SU-DHL-6 (cell line): ENCODE data around the gene KDM2B.

Experiments
- H2AFZ ChIP-seq: fragments of 200-600 bp; sonication (generic); 2 replicates; pipeline ENCODE4 v1.6.1; 2014; ENCODE audit warnings: low read depth, mild to moderate bottlenecking, moderate library complexity, mixed read lengths, antibody characterized with exemption, low read length; ENCODE audit not compliant: severe bottlenecking
- H3F3A ChIP-seq: fragments of 200-600 bp; shearing (Covaris generic); 2 replicates; pipeline ENCODE4 v1.6.0; 2016; ENCODE audit warnings: antibody characterized with exemption, mild to moderate bottlenecking; ENCODE audit not compliant: insufficient read depth
- H3K27ac ChIP-seq: fragments of 200-600 bp; sonication (generic); 2 replicates; pipeline ENCODE4 v1.5.1; 2016; ENCODE audit warnings: low read depth, mild to moderate bottlenecking, low read length, moderate library complexity, mixed read lengths
- H3K27me3 ChIP-seq: fragments of 200-600 bp; sonication (generic), shearing (Covaris generic); 2 replicates; pipeline ENCODE4 v1.6.0; 2014; ENCODE audit warnings: mild to moderate bottlenecking, low read length
- H3K36me3 ChIP-seq: fragments of 200-600 bp; sonication (generic); 2 replicates; pipeline ENCODE4 v1.6.1; 2014; ENCODE audit warnings: mild to moderate bottlenecking, low read length, mixed read lengths
- H3K4me2 ChIP-seq: fragments of 300-600, 200-600 bp; shearing (Covaris generic), sonication (generic); 2 replicates; pipeline ENCODE4 v1.6.0; 2014; ENCODE audit warnings: low read length, low read depth, mild to moderate bottlenecking; ENCODE audit not compliant: poor library complexity, severe bottlenecking
- H3K4me3 ChIP-seq: fragments of 200-600 bp; sonication (generic); 2 replicates; pipeline ENCODE4 v1.5.1; 2014; ENCODE audit warnings: antibody characterized with exemption, low read length, mild to moderate bottlenecking, mixed read lengths; ENCODE audit not compliant: insufficient read depth, poor library complexity, severe bottlenecking
- H3K79me2 ChIP-seq: fragments of 200-600 bp; sonication (generic); 2 replicates; pipeline ENCODE4 v1.6.1; 2014; ENCODE audit warnings: mild to moderate bottlenecking, low read length, moderate library complexity; ENCODE audit not compliant: insufficient read depth
- H3K9ac ChIP-seq: fragments of 200-600 bp; sonication (generic); 2 replicates; pipeline ENCODE4 v1.7.0; 2014; ENCODE audit warnings: mild to moderate bottlenecking, low read length
- H3K9me2 ChIP-seq: fragments of 200-600 bp; sonication (generic); replicated peaks from 2 replicates; pipeline ENCODE4 v1.6.1; 2014; ENCODE audit warnings: low read length; ENCODE audit not compliant: insufficient read depth
- H3K9me3 ChIP-seq: fragments of 200-600 bp; sonication (generic); 2 replicates; pipeline ENCODE4 v1.6.1; 2014; ENCODE audit warnings: low read length, mixed read lengths; ENCODE audit not compliant: insufficient read depth
- H4K20me1 ChIP-seq: fragments of 200-600 bp; sonication (generic); 2 replicates; pipeline ENCODE4 v1.6.1; 2014; ENCODE audit warnings: low read depth, mild to moderate bottlenecking, antibody characterized with exemption, low read length, moderate library complexity, mixed read lengths
- EZH2phosphoT487 ChIP-seq: fragments of 200-600 bp; sonication (generic), shearing (Covaris generic); conservative IDR thresholded peaks from 2 replicates; pipeline ENCODE4 v1.6.1; 2018; ENCODE audit warnings: mild to moderate bottlenecking, antibody characterized with exemption, low read length, moderate library complexity, mixed read lengths
- TF ChIP-seq, protein P1 (sequence below): fragments of 200-600 bp; sonication (generic); IDR thresholded peaks from one replicate; pipeline ENCODE4 v1.5.1; 2017; ENCODE audit warnings: antibody characterized with exemption, mild to moderate bottlenecking, low read length, moderate library complexity; ENCODE audit not compliant: insufficient read depth, poor library complexity, severe bottlenecking

The KDM2B gene

DNA sequence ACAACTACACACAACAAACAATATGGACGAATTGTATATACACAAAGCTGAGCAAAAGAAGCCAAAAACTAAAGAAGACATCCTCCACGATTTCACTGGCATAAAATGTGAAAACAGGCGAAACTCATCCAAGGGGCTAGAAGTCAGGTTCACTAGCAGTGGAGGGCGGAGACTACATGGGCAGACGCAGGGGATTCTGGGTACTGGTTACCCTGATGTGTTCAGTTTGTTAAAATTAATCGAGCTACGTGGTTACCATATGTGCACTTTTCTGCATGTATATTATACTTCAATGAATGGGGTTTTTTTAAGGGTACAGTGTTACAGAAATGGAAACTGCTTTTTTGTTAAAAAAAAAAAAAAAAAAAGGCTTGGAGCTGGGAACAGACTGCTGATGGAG is 12.3 kb downstream of the KDM2B start:
- Histone ChIP-seq H3K27ac (no peak overlapping the region), H3K9me3 (no peaks in the 10 kb centered on the region), H3K9ac (no peak overlapping the region), H3K4me2 (peak overlapping the region; percentile 26), H3K79me2 (no peaks in the 10 kb centered on the region), H4K20me1 (no peaks in the 10 kb centered on the region), H3K27me3 (no peaks in the 10 kb centered on the region), H2AFZ (peak overlapping the region; percentile 79), H3K36me3 (no peaks in the 10 kb centered on the region), H3K4me3 (no peak overlapping the region), H3F3A (no peaks in the 10 kb centered on the region; the same call in 1 of the 2 replicates), H3K9me2 (no peaks in the 10 kb centered on the region)
- TF ChIP-seq, protein P1, sequence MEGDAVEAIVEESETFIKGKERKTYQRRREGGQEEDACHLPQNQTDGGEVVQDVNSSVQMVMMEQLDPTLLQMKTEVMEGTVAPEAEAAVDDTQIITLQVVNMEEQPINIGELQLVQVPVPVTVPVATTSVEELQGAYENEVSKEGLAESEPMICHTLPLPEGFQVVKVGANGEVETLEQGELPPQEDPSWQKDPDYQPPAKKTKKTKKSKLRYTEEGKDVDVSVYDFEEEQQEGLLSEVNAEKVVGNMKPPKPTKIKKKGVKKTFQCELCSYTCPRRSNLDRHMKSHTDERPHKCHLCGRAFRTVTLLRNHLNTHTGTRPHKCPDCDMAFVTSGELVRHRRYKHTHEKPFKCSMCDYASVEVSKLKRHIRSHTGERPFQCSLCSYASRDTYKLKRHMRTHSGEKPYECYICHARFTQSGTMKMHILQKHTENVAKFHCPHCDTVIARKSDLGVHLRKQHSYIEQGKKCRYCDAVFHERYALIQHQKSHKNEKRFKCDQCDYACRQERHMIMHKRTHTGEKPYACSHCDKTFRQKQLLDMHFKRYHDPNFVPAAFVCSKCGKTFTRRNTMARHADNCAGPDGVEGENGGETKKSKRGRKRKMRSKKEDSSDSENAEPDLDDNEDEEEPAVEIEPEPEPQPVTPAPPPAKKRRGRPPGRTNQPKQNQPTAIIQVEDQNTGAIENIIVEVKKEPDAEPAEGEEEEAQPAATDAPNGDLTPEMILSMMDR = no peak
- no peak for TF ChIP-seq EZH2phosphoT487

DNA sequence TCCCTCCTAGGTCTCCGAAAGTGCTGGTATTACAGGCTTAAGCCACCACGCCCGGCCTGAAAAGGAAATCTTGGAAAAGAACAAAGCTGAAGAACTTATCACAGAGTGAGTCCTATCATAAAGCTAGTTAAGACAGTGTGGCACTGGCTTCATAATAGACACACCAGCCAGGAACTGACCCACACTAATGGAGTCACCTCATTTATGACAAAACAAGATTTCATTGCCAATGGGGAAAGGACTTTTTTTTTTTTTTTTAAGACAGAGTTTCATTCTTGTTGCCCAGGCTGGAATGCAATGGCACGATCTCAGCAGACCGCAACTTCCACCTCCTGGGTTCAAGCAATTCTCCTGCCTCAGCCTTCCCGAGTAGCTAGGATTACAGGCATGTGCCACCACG is 15.7 kb downstream of the KDM2B start:
- Histone ChIP-seq H3K4me3 (no peak overlapping the region), H3K9ac (no peak overlapping the region), H3K79me2 (no peaks in the 10 kb centered on the region), H3K9me2 (no peaks in the 10 kb centered on the region), H3K36me3 (no peaks in the 10 kb centered on the region), H4K20me1 (no peaks in the 10 kb centered on the region), H3K27ac (no peak overlapping the region), H3K27me3 (no peaks in the 10 kb centered on the region), H3K9me3 (no peaks in the 10 kb centered on the region), H3K4me2 (no peak overlapping the region), H2AFZ (no peak overlapping the region), H3F3A (no peaks in the 10 kb centered on the region; the same call in 1 of the 2 replicates)
- no peak for TF ChIP-seq EZH2phosphoT487
- TF ChIP-seq, protein P1 = no peak

DNA sequence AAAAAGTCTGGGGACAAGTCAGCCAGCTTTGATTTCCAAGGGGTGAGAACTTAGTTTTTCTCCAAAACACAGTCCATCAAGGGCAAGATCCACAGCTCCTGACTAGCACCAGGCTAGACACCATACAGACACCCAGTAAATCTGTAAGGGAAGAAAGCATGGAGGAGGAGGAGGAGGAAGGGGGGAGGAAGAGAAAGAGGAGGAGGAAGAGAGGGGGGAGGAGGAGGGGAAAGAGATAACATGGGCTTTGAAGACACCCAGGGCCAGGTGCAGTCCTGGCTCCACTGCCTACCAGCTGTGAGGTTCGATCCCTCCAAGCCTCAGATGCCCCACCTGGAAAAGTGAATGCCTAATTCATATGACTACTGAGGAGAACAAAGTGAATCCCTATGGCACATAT is 18.3 kb downstream of the KDM2B start:
- no peaks in the 10 kb centered on the region for H3K79me2 ChIP-seq
- H3K36me3 ChIP-seq = no peaks in the 10 kb centered on the region
- H3K27me3 ChIP-seq = no peaks in the 10 kb centered on the region
- H4K20me1 ChIP-seq = no peaks in the 10 kb centered on the region
- no peak overlapping the region for H3K9ac ChIP-seq
- no peak overlapping the region for H2AFZ ChIP-seq
- no peak overlapping the region for H3K4me2 ChIP-seq
- no peak overlapping the region for H3K4me3 ChIP-seq
- H3K9me2 ChIP-seq = no peaks in the 10 kb centered on the region
- TF ChIP-seq, protein P1 = no peak
- TF ChIP-seq EZH2phosphoT487 = no peak
- H3F3A ChIP-seq = no peaks in the 10 kb centered on the region; the same call in 1 of the 2 replicates
- H3K27ac ChIP-seq = no peak overlapping the region
- no peaks in the 10 kb centered on the region for H3K9me3 ChIP-seq
